ENCODE measurements around the gene ZSWIM2. TPM values are rescaled to one million over a fixed set of nuclear protein-coding genes. Genes with fewer than 3 reads are reported as not detected.

ZSWIM2 gene
- total RNA-seq, 1 experiment from 2014 or later, result not detected

DNA sequence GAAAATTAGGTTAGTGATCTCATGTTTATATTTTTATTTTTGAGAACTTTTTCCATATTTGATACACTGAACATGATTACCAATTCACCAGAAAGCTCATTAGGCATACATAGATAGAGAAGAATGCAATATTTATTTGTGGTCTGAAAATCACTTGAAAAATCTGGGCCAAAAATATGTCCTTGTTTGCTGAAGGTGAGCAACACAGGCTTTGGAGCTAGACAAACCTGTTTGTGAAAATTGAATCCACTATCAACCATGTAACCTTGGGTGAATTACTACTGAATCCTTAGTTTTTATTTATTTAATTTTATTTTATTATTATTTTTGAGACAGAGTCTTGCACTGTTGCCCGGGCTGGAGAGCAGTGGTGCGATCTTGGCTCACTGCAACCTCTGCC, 46.5 kb upstream of the ZSWIM2 start:
- ChIA-PET POLR2A (no interaction called here), CTCF (interaction anchor here (1.7 kb wide), 1 partner anchor 8 kb away, joined by 6 read pairs; no protein-coding TSS in a partner anchor), RAD21 (ENCODE audit: low non-redundant PET in 1 of 2, low total read pairs in 2 of 2, uncharacterized antibody in 2 of 2, unreplicated experiment in 2 of 2) (no interaction called here)
- no peak overlapping the region for H3K9ac ChIP-seq (ENCODE audit: low read length)
- no peaks in the 10 kb centered on the region for H3K36me3 ChIP-seq (ENCODE audit: control insufficient read depth in 1 of 2, insufficient read depth in 2 of 2, low read length in 2 of 2)
- H3K9me3 ChIP-seq (ENCODE audit: control insufficient read depth in 1 of 2, insufficient read depth in 1 of 2, low read depth in 1 of 2, low read length in 2 of 2), result no peaks in the 10 kb centered on the region
- H3K4me1 ChIP-seq (ENCODE audit: control insufficient read depth in 1 of 2, insufficient read depth in 2 of 2, low read length in 2 of 2), result peaks cover 0 to 8% of the 10 kb centered on the region in 2 experiments; a peak in 3 of 4 replicates
- BruUV-seq (replicated peaks), result no TSS peak
- ATAC-seq (no peak), DNase-seq (ENCODE audit: low read depth, low spot score) (no peak)
- no peak overlapping the region for H3K27ac ChIP-seq (ENCODE audit: low read depth, low read length)
- no peak overlapping the region for H2AFZ ChIP-seq (ENCODE audit: low read depth, low read length, poor library complexity, severe bottlenecking)
- TF ChIP-seq SRF (IDR thresholded peaks at IDR 0.05; ENCODE audit: low read depth) (no peak), EGR1 (IDR thresholded peaks at IDR 0.05; ENCODE audit: low read depth) (no peak), CEBPB (IDR thresholded peaks at IDR 0.05; ENCODE audit: low read depth) (no peak), ELF1 (IDR thresholded peaks at IDR 0.05; ENCODE audit: borderline replicate concordance, low read depth) (no peak), ZFX (IDR thresholded peaks at IDR 0.05) (no peak), TCF7L2 (IDR thresholded peaks at IDR 0.05; ENCODE audit: borderline replicate concordance, extremely low read depth, insufficient read depth, insufficient read length) (no peak), YY1 (IDR thresholded peaks at IDR 0.05; ENCODE audit: extremely low read depth, insufficient replicate concordance, low read depth, low read length) (no peak), POLR2A (IDR thresholded peaks at IDR 0.05; ENCODE audit: borderline replicate concordance, extremely low read depth, insufficient read depth, insufficient read length) (no peak), EZH2 (IDR thresholded peaks at IDR 0.05) (no peak), CBX3 (IDR thresholded peaks at IDR 0.05; ENCODE audit: low read depth) (no peak), SIN3A (IDR thresholded peaks at IDR 0.05; ENCODE audit: low read depth) (no peak), RAD21 (IDR thresholded peaks at IDR 0.05; ENCODE audit: low read depth) (no peak), ZNF274 (IDR thresholded peaks at IDR 0.05; ENCODE audit: low read depth, low read length) (no peak), EZH2phosphoT487 (IDR thresholded peaks at IDR 0.05; ENCODE audit: borderline replicate concordance) (no peak), FOSL1 (IDR thresholded peaks at IDR 0.05; ENCODE audit: low read depth) (no peak)
- TF ChIP-seq, protein P1, sequence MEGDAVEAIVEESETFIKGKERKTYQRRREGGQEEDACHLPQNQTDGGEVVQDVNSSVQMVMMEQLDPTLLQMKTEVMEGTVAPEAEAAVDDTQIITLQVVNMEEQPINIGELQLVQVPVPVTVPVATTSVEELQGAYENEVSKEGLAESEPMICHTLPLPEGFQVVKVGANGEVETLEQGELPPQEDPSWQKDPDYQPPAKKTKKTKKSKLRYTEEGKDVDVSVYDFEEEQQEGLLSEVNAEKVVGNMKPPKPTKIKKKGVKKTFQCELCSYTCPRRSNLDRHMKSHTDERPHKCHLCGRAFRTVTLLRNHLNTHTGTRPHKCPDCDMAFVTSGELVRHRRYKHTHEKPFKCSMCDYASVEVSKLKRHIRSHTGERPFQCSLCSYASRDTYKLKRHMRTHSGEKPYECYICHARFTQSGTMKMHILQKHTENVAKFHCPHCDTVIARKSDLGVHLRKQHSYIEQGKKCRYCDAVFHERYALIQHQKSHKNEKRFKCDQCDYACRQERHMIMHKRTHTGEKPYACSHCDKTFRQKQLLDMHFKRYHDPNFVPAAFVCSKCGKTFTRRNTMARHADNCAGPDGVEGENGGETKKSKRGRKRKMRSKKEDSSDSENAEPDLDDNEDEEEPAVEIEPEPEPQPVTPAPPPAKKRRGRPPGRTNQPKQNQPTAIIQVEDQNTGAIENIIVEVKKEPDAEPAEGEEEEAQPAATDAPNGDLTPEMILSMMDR (IDR thresholded peaks at IDR 0.05 in 2 of 3, conservative IDR thresholded peaks at IDR 0.05 in 1 of 3; ENCODE audit: borderline replicate concordance in 1 of 3, insufficient read depth in 1 of 3, low read depth in 2 of 3, low read length in 2 of 3), result no peak
- TF ChIP-seq, protein P2, sequence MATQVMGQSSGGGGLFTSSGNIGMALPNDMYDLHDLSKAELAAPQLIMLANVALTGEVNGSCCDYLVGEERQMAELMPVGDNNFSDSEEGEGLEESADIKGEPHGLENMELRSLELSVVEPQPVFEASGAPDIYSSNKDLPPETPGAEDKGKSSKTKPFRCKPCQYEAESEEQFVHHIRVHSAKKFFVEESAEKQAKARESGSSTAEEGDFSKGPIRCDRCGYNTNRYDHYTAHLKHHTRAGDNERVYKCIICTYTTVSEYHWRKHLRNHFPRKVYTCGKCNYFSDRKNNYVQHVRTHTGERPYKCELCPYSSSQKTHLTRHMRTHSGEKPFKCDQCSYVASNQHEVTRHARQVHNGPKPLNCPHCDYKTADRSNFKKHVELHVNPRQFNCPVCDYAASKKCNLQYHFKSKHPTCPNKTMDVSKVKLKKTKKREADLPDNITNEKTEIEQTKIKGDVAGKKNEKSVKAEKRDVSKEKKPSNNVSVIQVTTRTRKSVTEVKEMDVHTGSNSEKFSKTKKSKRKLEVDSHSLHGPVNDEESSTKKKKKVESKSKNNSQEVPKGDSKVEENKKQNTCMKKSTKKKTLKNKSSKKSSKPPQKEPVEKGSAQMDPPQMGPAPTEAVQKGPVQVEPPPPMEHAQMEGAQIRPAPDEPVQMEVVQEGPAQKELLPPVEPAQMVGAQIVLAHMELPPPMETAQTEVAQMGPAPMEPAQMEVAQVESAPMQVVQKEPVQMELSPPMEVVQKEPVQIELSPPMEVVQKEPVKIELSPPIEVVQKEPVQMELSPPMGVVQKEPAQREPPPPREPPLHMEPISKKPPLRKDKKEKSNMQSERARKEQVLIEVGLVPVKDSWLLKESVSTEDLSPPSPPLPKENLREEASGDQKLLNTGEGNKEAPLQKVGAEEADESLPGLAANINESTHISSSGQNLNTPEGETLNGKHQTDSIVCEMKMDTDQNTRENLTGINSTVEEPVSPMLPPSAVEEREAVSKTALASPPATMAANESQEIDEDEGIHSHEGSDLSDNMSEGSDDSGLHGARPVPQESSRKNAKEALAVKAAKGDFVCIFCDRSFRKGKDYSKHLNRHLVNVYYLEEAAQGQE (IDR thresholded peaks at IDR 0.05; ENCODE audit: low read depth), result no peak
- TF ChIP-seq, protein P3, sequence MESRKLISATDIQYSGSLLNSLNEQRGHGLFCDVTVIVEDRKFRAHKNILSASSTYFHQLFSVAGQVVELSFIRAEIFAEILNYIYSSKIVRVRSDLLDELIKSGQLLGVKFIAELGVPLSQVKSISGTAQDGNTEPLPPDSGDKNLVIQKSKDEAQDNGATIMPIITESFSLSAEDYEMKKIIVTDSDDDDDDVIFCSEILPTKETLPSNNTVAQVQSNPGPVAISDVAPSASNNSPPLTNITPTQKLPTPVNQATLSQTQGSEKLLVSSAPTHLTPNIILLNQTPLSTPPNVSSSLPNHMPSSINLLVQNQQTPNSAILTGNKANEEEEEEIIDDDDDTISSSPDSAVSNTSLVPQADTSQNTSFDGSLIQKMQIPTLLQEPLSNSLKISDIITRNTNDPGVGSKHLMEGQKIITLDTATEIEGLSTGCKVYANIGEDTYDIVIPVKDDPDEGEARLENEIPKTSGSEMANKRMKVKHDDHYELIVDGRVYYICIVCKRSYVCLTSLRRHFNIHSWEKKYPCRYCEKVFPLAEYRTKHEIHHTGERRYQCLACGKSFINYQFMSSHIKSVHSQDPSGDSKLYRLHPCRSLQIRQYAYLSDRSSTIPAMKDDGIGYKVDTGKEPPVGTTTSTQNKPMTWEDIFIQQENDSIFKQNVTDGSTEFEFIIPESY (IDR thresholded peaks at IDR 0.05; ENCODE audit: extremely low read depth, insufficient replicate concordance, low read length), result no peak
- TF ChIP-seq, protein P4, sequence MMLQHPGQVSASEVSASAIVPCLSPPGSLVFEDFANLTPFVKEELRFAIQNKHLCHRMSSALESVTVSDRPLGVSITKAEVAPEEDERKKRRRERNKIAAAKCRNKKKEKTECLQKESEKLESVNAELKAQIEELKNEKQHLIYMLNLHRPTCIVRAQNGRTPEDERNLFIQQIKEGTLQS (IDR thresholded peaks at IDR 0.05), result no peak
- H3K27me3 ChIP-seq (ENCODE audit: insufficient read depth, low read length), result no peaks in the 10 kb centered on the region
- H3K9me2 ChIP-seq (ENCODE audit: insufficient read depth), result no peaks in the 10 kb centered on the region
- no peak overlapping the region for H3K4me3 ChIP-seq (replicated peaks in 1 of 2; ENCODE audit: low read depth in 1 of 2, low read length in 2 of 2)
- H4K20me1 ChIP-seq (ENCODE audit: insufficient read depth), result no peaks in the 10 kb centered on the region
- intact Hi-C loops (cut with micrococcal nuclease), result no loop called here
- H3K79me2 ChIP-seq (ENCODE audit: insufficient read depth, low read length), result no peaks in the 10 kb centered on the region
- H3K4me2 ChIP-seq (ENCODE audit: low read length), result no peak overlapping the region

Data from HCT116 (cell line).